ES-I3 (cell line): ENCODE results near the gene CAB39.

Experiments
- H3K36me3 ChIP-seq: 2 replicates; pipeline ENCODE4 v1.6.1; 2013; ENCODE audit warnings: mild to moderate bottlenecking, low read length, control low read depth, moderate library complexity; ENCODE audit not compliant: insufficient read depth
- H3K4me1 ChIP-seq: 2 replicates; pipeline ENCODE4 v1.6.1; 2013; ENCODE audit warnings: mild to moderate bottlenecking, control low read depth, low read length; ENCODE audit not compliant: insufficient read depth
- H3K9ac ChIP-seq: 2 replicates; pipeline ENCODE4 v1.6.1; 2013; ENCODE audit warnings: low read depth, mild to moderate bottlenecking, low read length, moderate library complexity
- H3K9me3 ChIP-seq: 2 replicates; pipeline ENCODE4 v1.6.1; 2013; ENCODE audit warnings: mild to moderate bottlenecking, low read length, moderate library complexity; ENCODE audit not compliant: control insufficient read depth, insufficient read depth

CAB39 gene

GRCh38 chr2:230676546-230676945 lies 36.1 kb upstream of the CAB39 start:
- Histone ChIP-seq H3K36me3 (no peaks in the 10 kb centered on the region), H3K9ac (no peak overlapping the region), H3K4me1 (no peaks in the 10 kb centered on the region; the same call in 1 of the 2 replicates), H3K9me3 (0 out of 2 replicates have a peak, but pooled peaks cover 6% of the 10 kb centered on the region)

- Histone ChIP-seq H3K4me1 (no peaks in the 10 kb centered on the region; the same call in 1 of the 2 replicates), H3K9ac (no peak overlapping the region)
Observed at GRCh38 chr2:230677201-230677946, 35.3 kb upstream of the CAB39 start.

GRCh38 chr2:230678018-230678417 lies 34.6 kb upstream of the CAB39 start:
- no peak overlapping the region for H3K9ac ChIP-seq
- no peaks in the 10 kb centered on the region; the same call in 1 of the 2 replicates for H3K4me1 ChIP-seq
- no peaks in the 10 kb centered on the region for H3K36me3 ChIP-seq
- 0 out of 2 replicates have a peak, but pooled peaks cover 6% of the 10 kb centered on the region for H3K9me3 ChIP-seq

More at GRCh38 chr2:230677201-230677946, 35.3 kb upstream of the CAB39 start:
- Histone ChIP-seq H3K36me3 (no peaks in the 10 kb centered on the region), H3K9me3 (0 out of 2 replicates have a peak, but pooled peaks cover 6% of the 10 kb centered on the region)

- Histone ChIP-seq H3K9ac (no peak overlapping the region), H3K36me3 (no peaks in the 10 kb centered on the region), H3K4me1 (no peaks in the 10 kb centered on the region; the same call in 1 of the 2 replicates)
Observed at GRCh38 chr2:230678451-230678850, 34.2 kb upstream of the CAB39 start.

GRCh38 chr2:230680463-230681170 lies 32.0 kb upstream of the CAB39 start:
- H3K4me1 ChIP-seq, result peaks cover 4% of the 10 kb centered on the region; the same call in 1 of the 2 replicates
- H3K36me3 ChIP-seq, result no peaks in the 10 kb centered on the region
- H3K9ac ChIP-seq, result no peak overlapping the region

More at GRCh38 chr2:230678451-230678850, 34.2 kb upstream of the CAB39 start:
- 0 out of 2 replicates have a peak, but pooled peaks cover 6% of the 10 kb centered on the region for H3K9me3 ChIP-seq

GRCh38 chr2:230681171-230681545 lies 31.5 kb upstream of the CAB39 start:
- Histone ChIP-seq H3K9me3 (0 out of 2 replicates have a peak, but pooled peaks cover 6% of the 10 kb centered on the region), H3K4me1 (peaks cover 4% of the 10 kb centered on the region; the same call in 1 of the 2 replicates), H3K36me3 (no peaks in the 10 kb centered on the region), H3K9ac (no peak overlapping the region)

More at GRCh38 chr2:230680463-230681170, 32.0 kb upstream of the CAB39 start:
- 0 out of 2 replicates have a peak, but pooled peaks cover 6% of the 10 kb centered on the region for H3K9me3 ChIP-seq

- Histone ChIP-seq H3K9me3 (0 out of 2 replicates have a peak, but pooled peaks cover 6% of the 10 kb centered on the region), H3K36me3 (no peaks in the 10 kb centered on the region), H3K4me1 (peaks cover 5% of the 10 kb centered on the region), H3K9ac (no peak overlapping the region)
Observed at GRCh38 chr2:230682546-230682945, 30.1 kb upstream of the CAB39 start.

GRCh38 chr2:230684270-230685168 lies 28.1 kb upstream of the CAB39 start:
- peaks cover 11% of the 10 kb centered on the region for H3K4me1 ChIP-seq
- H3K9ac ChIP-seq, result no peak overlapping the region
- no peaks in the 10 kb centered on the region for H3K36me3 ChIP-seq
- no peaks in the 10 kb centered on the region for H3K9me3 ChIP-seq

GRCh38 chr2:230685178-230685577 lies 27.5 kb upstream of the CAB39 start:
- H3K4me1 ChIP-seq, result peaks cover 11% of the 10 kb centered on the region
- no peaks in the 10 kb centered on the region for H3K36me3 ChIP-seq
- no peak overlapping the region for H3K9ac ChIP-seq
- H3K9me3 ChIP-seq, result no peaks in the 10 kb centered on the region

- Histone ChIP-seq H3K36me3 (no peaks in the 10 kb centered on the region), H3K9me3 (no peaks in the 10 kb centered on the region), H3K9ac (no peak overlapping the region), H3K4me1 (peaks cover 21% of the 10 kb centered on the region)
Observed at GRCh38 chr2:230687498-230687897, 25.1 kb upstream of the CAB39 start.

GRCh38 chr2:230688490-230688889 lies 24.2 kb upstream of the CAB39 start:
- no peak overlapping the region for H3K9ac ChIP-seq

GRCh38 chr2:230690439-230690838 lies 22.2 kb upstream of the CAB39 start:
- no peaks in the 10 kb centered on the region for H3K9me3 ChIP-seq
- no peak overlapping the region for H3K9ac ChIP-seq
- H3K4me1 ChIP-seq, result peaks cover 18% of the 10 kb centered on the region
- H3K36me3 ChIP-seq, result no peaks in the 10 kb centered on the region

More at GRCh38 chr2:230688490-230688889, 24.2 kb upstream of the CAB39 start:
- peaks cover 21% of the 10 kb centered on the region for H3K4me1 ChIP-seq
- H3K9me3 ChIP-seq, result no peaks in the 10 kb centered on the region
- H3K36me3 ChIP-seq, result no peaks in the 10 kb centered on the region

GRCh38 chr2:230691005-230691647 lies 21.5 kb upstream of the CAB39 start:
- H3K4me1 ChIP-seq, result peaks cover 18% of the 10 kb centered on the region
- H3K9ac ChIP-seq, result no peak overlapping the region
- no peaks in the 10 kb centered on the region for H3K9me3 ChIP-seq
- no peaks in the 10 kb centered on the region for H3K36me3 ChIP-seq
